ENCODE results near the gene GSTK1.
"Not testable (repeated sequence)": the region's sequence is repeated elsewhere in the genome, so short reads cannot be mapped to it uniquely, and the experiment has no call there.

GSTK1 gene

DNA sequence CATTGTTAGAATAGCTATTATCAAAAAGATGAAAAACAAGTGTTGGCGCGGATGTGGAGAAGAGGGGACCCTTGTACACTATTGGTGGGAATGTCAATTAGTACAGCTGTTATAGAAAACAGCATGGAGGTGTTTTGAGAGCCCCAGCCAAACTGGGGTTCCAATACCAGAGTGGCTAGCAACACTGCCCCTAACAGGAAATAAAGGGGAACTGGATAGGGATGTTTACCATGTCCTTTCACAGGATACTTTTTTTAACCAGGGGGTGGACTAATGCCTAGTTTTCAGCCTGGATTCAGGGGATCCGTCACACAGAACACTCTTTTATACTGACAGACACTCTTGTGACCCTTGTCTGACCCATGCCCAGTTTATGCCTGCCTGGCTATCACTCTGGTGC, 6.9 kb upstream of the GSTK1 start:
- Histone ChIP-seq H3K4me3 (ENCODE audit: low read depth, low read length) (no peak overlapping the region), H3K36me3 (ENCODE audit: control insufficient read depth, insufficient read depth, low read length) (no peaks in the 10 kb centered on the region), H3K9me3 (ENCODE audit: control insufficient read depth, insufficient read depth, low read length) (no peaks in the 10 kb centered on the region), H3K27me3 (ENCODE audit: control insufficient read depth, insufficient read depth, low read length) (no peaks in the 10 kb centered on the region), H3K4me1 (ENCODE audit: control insufficient read depth, insufficient read depth, low read length) (no peaks in the 10 kb centered on the region), H3K9ac (ENCODE audit: low read depth, low read length) (no peak overlapping the region)

DNA sequence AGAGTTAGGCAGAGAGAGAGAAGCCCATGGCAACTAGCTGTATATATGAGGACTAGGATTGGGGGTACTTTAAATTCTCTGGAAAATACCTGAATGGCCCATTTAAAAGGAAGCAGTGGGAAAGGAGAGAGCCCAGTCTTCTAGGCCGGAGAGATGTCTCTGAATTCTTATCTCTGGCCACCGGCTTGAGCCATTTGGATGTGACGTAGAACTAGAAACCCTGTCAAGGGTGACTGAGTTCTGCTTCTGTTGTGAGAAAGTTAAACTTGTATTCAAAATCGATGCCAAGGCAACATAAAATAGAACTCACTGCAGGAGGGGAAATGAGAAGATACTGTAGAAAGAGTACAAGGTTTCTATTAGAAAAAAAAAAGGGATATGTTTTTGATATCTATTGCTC, 6.3 kb upstream of the GSTK1 start:
- Histone ChIP-seq H3K27me3 (ENCODE audit: control insufficient read depth, insufficient read depth, low read length) (no peaks in the 10 kb centered on the region), H3K4me1 (ENCODE audit: control insufficient read depth, insufficient read depth, low read length) (no peaks in the 10 kb centered on the region), H3K9ac (ENCODE audit: low read depth, low read length) (no peak overlapping the region), H3K36me3 (ENCODE audit: control insufficient read depth, insufficient read depth, low read length) (no peaks in the 10 kb centered on the region), H3K9me3 (ENCODE audit: control insufficient read depth, insufficient read depth, low read length) (no peaks in the 10 kb centered on the region), H3K4me3 (ENCODE audit: low read depth, low read length) (no peak overlapping the region)

DNA sequence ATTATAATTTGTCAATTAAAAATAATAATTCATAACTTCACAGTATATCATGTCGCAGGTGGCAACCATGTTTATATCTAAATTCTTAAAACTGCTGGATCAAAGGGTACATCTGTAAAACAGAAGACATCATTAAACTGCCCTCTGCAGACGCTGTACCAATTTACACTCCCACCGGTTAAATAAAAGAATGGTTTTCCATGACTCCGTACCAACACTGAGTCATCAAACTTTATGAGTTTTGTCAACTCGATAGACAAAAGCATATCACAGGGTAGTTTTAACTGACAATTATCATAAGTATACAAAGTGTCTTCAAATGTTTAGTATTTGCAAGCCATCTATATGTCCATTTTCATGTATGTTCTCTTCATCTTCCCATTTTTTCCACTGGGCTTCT, 5.7 kb upstream of the GSTK1 start:
- Histone ChIP-seq H3K27me3 (ENCODE audit: control insufficient read depth, insufficient read depth, low read length) (no peaks in the 10 kb centered on the region), H3K9ac (ENCODE audit: low read depth, low read length) (no peak overlapping the region), H3K4me3 (ENCODE audit: low read depth, low read length) (no peak overlapping the region)

DNA sequence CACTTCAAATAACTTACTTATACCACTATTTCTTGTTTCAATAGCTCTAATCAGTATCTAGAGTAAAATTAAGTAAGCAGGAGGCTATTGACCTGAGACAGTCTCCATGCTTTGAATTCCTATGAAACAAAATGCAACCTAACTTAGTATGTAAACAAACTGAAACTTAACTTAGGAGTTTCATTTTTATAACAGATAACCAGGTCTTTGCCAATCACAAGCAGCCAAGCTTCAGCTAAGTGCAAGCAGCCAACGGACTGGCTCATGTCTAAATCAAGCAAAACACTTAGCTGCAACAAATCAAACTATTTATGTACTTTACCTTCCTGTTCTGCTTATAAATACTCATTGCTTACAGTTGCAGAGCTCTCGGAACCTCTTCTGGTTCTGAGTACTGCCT, 4.4 kb upstream of the GSTK1 start:
- Histone ChIP-seq H3K9ac (ENCODE audit: low read depth, low read length) (no peak overlapping the region), H3K36me3 (ENCODE audit: control insufficient read depth, insufficient read depth, low read length) (no peaks in the 10 kb centered on the region), H3K9me3 (ENCODE audit: control insufficient read depth, insufficient read depth, low read length) (no peaks in the 10 kb centered on the region), H3K27me3 (ENCODE audit: control insufficient read depth, insufficient read depth, low read length) (no peaks in the 10 kb centered on the region), H3K4me1 (ENCODE audit: control insufficient read depth, insufficient read depth, low read length) (peaks cover 3% of the 10 kb centered on the region), H3K4me3 (ENCODE audit: low read depth, low read length) (no peak overlapping the region)

More for the DNA sequence above, 5.7 kb upstream of the GSTK1 start:
- no peaks in the 10 kb centered on the region for H3K36me3 ChIP-seq (ENCODE audit: control insufficient read depth, insufficient read depth, low read length)
- no peaks in the 10 kb centered on the region for H3K4me1 ChIP-seq (ENCODE audit: control insufficient read depth, insufficient read depth, low read length)
- no peaks in the 10 kb centered on the region for H3K9me3 ChIP-seq (ENCODE audit: control insufficient read depth, insufficient read depth, low read length)

DNA sequence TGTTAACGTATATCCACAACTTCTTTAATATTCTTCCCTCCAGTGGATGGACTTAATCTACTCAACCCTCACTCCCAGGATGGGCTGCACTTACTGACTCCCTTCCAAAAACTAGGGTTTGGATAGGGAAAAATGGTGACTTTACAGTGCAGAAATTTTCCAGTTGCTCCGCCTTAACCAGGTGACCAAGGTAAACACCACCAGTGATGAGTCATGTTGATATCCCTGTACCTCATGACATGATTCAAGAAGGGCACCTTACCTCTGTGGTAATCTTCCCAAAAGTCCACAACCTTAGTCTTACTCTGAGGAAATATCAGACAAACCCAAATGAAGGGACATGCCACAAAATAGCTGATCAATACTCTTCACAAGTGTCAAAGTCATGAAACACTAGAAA, 3.5 kb upstream of the GSTK1 start:
- Histone ChIP-seq H3K9me3 (ENCODE audit: control insufficient read depth, insufficient read depth, low read length) (no peaks in the 10 kb centered on the region), H3K27me3 (ENCODE audit: control insufficient read depth, insufficient read depth, low read length) (peaks cover 5% of the 10 kb centered on the region), H3K36me3 (ENCODE audit: control insufficient read depth, insufficient read depth, low read length) (no peaks in the 10 kb centered on the region), H3K4me3 (ENCODE audit: low read depth, low read length) (no peak overlapping the region), H3K4me1 (ENCODE audit: control insufficient read depth, insufficient read depth, low read length) (peaks cover 3% of the 10 kb centered on the region), H3K9ac (ENCODE audit: low read depth, low read length) (no peak overlapping the region)

DNA sequence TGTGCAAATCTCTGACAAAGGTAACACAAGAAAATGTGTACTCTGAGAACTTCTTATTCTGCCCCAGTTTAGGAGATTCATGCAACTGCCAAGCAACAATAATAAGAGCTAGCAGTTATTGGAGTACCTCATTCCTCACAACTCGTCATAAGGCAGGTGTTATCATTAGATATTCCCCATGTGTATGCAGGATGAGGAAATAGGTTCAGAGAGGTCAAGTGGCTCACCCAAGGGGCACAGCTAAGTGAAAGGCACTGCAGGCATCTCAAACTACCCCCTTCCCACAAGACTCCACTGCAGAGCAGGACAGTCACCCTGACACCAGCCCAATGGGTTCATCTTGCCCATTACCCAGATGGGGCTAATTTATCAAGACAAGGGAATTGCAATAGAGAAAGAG, 1.3 kb upstream of the GSTK1 start:
- Histone ChIP-seq H3K9ac (ENCODE audit: low read depth, low read length) (no peak overlapping the region), H3K9me3 (ENCODE audit: control insufficient read depth, insufficient read depth, low read length) (no peaks in the 10 kb centered on the region), H3K36me3 (ENCODE audit: control insufficient read depth, insufficient read depth, low read length) (no peaks in the 10 kb centered on the region), H3K4me3 (ENCODE audit: low read depth, low read length) (no peak overlapping the region), H3K4me1 (ENCODE audit: control insufficient read depth, insufficient read depth, low read length) (peaks cover 3% of the 10 kb centered on the region), H3K27me3 (ENCODE audit: control insufficient read depth, insufficient read depth, low read length) (peaks cover 7% of the 10 kb centered on the region)

DNA sequence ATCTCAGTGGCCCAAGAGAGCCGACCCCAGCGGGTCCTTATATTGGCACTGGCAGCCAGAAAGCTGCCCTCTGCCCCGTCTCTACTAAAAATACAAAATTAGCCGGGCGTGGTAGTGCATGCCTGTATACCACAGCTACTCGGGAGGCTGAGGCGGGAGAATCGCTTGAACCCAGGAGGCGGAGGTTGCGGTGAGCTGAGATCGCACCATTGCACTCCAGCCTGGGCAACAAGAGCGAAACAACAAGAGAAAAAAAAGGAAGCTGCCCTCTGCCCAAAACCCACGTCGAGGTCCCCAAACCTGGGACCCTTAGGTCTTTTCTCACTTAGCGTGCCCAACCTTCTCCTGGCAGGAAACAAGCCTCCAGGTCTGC, 941 bp downstream of the GSTK1 start:
- not testable (repeated sequence) for H3K9me3 ChIP-seq (ENCODE audit: control insufficient read depth, insufficient read depth, low read length); H3K36me3 ChIP-seq (ENCODE audit: control insufficient read depth, insufficient read depth, low read length); H3K27me3 ChIP-seq (ENCODE audit: control insufficient read depth, insufficient read depth, low read length); H3K4me1 ChIP-seq (ENCODE audit: control insufficient read depth, insufficient read depth, low read length); H3K9ac ChIP-seq (ENCODE audit: low read depth, low read length)
- peak overlapping the region; percentile 89 for H3K4me3 ChIP-seq (ENCODE audit: low read depth, low read length)

DNA sequence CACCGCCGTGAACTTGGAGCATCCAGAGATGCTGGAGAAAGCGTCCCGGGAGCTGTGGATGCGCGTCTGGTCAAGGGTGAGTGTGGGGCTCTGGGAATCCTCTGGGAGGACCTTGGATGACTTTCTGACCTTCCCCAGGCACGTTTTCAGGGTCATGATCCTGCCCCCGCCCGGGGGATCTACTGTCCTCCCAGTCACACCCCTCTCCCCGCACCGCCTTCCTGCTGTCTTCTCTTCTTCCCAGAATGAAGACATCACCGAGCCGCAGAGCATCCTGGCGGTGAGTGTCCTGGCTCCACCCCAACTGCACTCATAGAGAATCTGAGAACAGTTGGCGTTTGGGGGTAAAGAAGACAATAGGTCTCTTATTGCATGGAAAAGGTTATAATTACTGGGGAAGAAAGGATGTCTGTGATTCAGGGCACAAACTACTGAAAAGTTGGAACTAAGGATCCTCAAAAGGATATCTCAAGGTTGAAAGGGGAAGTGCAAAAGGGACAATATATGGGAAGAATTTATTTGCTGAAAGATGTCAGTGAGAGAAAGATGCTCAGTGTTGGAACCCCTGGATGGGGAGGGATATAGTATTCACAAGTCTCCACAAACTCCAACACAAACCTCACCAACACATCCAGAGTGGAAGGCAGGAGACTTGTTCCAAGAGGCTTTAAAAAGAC, 1.9 kb downstream of the GSTK1 start:
- H3K9me3 ChIP-seq (ENCODE audit: control insufficient read depth, insufficient read depth, low read length): no peaks in the 10 kb centered on the region
- peaks cover 7% of the 10 kb centered on the region for H3K27me3 ChIP-seq (ENCODE audit: control insufficient read depth, insufficient read depth, low read length)
- peaks cover 3% of the 10 kb centered on the region for H3K4me1 ChIP-seq (ENCODE audit: control insufficient read depth, insufficient read depth, low read length)
- H3K36me3 ChIP-seq (ENCODE audit: control insufficient read depth, insufficient read depth, low read length): no peaks in the 10 kb centered on the region
- no peak overlapping the region for H3K9ac ChIP-seq (ENCODE audit: low read depth, low read length)
- H3K4me3 ChIP-seq (ENCODE audit: low read depth, low read length): no peak overlapping the region

DNA sequence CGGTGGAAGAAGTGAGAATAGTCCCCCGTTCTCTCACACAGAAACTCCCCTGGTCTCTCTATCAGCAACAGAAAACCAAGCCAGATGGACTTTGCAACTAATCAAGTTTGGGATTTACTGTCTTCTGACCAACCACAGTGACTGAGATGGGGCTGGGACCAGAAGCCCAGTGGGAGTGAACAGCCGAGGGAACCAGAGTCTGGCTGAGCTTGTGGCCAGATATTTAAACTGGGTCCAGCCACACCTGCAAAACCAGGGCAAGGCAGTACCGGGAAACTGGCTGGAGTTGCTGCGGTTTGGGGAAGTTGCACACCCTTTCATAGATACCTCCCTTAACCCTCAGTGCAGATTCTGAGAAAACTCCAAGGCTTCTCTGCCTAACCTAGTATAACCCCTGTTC, 6.0 kb downstream of the GSTK1 start:
- H3K9ac ChIP-seq (ENCODE audit: low read depth, low read length): no peak overlapping the region
- no peaks in the 10 kb centered on the region for H3K36me3 ChIP-seq (ENCODE audit: control insufficient read depth, insufficient read depth, low read length)
- no peak overlapping the region for H3K4me3 ChIP-seq (ENCODE audit: low read depth, low read length)
- no peaks in the 10 kb centered on the region for H3K4me1 ChIP-seq (ENCODE audit: control insufficient read depth, insufficient read depth, low read length)
- H3K27me3 ChIP-seq (ENCODE audit: control insufficient read depth, insufficient read depth, low read length): peaks cover 7% of the 10 kb centered on the region
- H3K9me3 ChIP-seq (ENCODE audit: control insufficient read depth, insufficient read depth, low read length): no peaks in the 10 kb centered on the region

DNA sequence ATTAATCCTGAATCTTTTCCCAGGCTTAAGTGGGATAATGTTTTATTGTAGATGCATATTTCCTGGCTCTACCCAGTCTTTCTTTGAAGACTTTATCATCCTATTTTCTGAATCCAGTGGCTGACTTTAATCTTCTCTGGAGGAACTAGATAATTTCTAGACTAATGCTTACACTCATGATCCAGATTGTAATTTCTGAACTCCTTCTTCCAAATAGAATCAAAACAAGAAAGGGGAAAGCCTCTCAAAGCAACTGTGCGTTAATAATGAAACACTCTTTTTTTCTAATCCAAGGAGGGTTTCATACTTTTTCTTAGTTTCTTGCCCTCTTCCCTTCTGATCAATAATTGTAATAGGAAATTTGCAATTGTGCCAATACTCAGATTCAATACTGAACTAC, 8.0 kb downstream of the GSTK1 start:
- no peak overlapping the region for H3K4me3 ChIP-seq (ENCODE audit: low read depth, low read length)

DNA sequence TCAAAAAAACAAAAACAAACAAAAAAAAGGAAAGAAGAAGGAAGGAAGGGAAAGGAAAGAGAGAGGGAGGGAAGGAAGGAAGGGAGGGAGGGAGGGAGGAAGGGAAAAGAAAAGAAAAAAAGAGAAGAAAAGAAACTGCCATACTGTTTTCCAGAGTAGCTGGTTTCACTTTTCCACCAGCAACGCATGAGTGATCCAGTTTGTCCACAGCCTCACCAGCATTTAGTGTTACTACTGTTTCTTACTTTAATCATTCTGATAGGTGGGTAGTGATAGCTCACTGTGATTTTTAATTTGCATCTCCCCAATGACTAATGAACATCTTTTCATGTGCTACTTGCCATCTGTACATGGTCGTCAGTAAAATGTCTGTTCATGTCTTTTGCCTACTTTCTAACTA, 9.6 kb downstream of the GSTK1 start:
- no peak overlapping the region for H3K9ac ChIP-seq (ENCODE audit: low read depth, low read length)
- H3K4me3 ChIP-seq (ENCODE audit: low read depth, low read length): no peak overlapping the region
- H3K9me3 ChIP-seq (ENCODE audit: control insufficient read depth, insufficient read depth, low read length): no peaks in the 10 kb centered on the region
- H3K36me3 ChIP-seq (ENCODE audit: control insufficient read depth, insufficient read depth, low read length): no peaks in the 10 kb centered on the region
- H3K27me3 ChIP-seq (ENCODE audit: control insufficient read depth, insufficient read depth, low read length): no peaks in the 10 kb centered on the region
- H3K4me1 ChIP-seq (ENCODE audit: control insufficient read depth, insufficient read depth, low read length): no peaks in the 10 kb centered on the region

More for the DNA sequence above, 8.0 kb downstream of the GSTK1 start:
- Histone ChIP-seq H3K9ac (ENCODE audit: low read depth, low read length) (no peak overlapping the region), H3K27me3 (ENCODE audit: control insufficient read depth, insufficient read depth, low read length) (no peaks in the 10 kb centered on the region), H3K9me3 (ENCODE audit: control insufficient read depth, insufficient read depth, low read length) (no peaks in the 10 kb centered on the region), H3K36me3 (ENCODE audit: control insufficient read depth, insufficient read depth, low read length) (no peaks in the 10 kb centered on the region), H3K4me1 (ENCODE audit: control insufficient read depth, insufficient read depth, low read length) (no peaks in the 10 kb centered on the region)

DNA sequence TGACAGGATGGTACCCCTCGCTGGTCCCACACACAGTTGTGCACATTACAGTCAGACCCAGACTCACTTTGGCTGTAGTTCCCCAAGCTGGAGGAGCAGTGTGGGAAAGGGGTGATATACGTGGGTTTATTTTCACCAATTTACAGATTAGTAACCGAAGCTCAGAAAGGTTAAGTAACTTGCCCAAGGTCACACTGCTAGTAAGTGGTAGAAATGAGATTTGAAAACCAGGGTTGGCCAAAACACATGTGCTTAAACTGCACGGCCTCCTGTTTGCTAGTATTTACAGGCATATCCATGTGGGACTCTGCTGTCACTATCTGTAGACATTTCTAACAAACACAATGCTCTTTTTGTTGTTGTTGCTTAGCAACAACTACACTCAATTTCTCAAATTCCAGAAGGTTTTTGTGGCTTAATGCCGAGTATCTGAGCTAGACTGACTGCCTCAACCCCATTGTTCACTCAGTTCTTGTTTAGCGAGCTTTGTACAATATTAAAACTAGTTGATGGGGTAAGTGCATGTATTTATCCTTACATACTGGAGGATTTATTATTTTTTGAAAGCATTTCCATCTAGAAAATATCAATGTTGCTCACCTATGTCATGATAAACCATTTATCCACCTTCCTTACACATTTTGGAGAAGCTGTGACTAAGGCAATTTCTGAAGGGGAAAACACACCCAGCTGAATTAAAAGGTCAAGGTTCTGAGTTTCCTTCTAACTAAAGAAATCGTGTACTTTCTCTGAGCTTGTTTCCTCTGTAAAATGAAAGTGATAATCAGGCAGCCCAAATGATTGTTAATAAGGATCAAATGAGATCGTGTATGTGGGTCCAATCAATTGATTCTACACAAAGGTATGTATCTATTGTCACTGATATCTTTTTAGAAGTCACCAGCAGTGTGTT, 16.2 kb downstream of the GSTK1 start:
- H3K4me1 ChIP-seq (ENCODE audit: control insufficient read depth, insufficient read depth, low read length): peaks cover 12% of the 10 kb centered on the region
- no peak overlapping the region for H3K4me3 ChIP-seq (ENCODE audit: low read depth, low read length)
- no peak overlapping the region for H3K9ac ChIP-seq (ENCODE audit: low read depth, low read length)
- no peaks in the 10 kb centered on the region for H3K9me3 ChIP-seq (ENCODE audit: control insufficient read depth, insufficient read depth, low read length)
- peaks cover 16% of the 10 kb centered on the region for H3K27me3 ChIP-seq (ENCODE audit: control insufficient read depth, insufficient read depth, low read length)
- H3K36me3 ChIP-seq (ENCODE audit: control insufficient read depth, insufficient read depth, low read length): no peaks in the 10 kb centered on the region
